ENCODE data around the gene MRPL1. TPM values are rescaled to one million over a fixed set of nuclear protein-coding genes. Genes with fewer than 3 reads are reported as not detected.

MRPL1 gene
- total RNA-seq, 1 experiment from 2014 or later, result 25.7 TPM

GRCh38 chr4:77817304-77818072 is 45.1 kb upstream of the MRPL1 start (continued):
- TF ChIP-seq ZNF532 (CRISPR knock-in tag; IDR thresholded peaks at IDR 0.05; ENCODE audit: borderline replicate concordance) (no peak), EMX1 (CRISPR knock-in tag; IDR thresholded peaks at IDR 0.05) (no peak)

GRCh38 chr4:77818073-77818601 is 44.5 kb upstream of the MRPL1 start:
- peaks cover 14% of the 10 kb centered on the region for H3K4me1 Mint-ChIP-seq

GRCh38 chr4:77818602-77819403 is 43.8 kb upstream of the MRPL1 start, which contains the start of gene CNOT6L:
CNOT6L (minus strand) TSS chr4:77819368; CDS start chr4:77819308, 60 bp downstream.
- CTCF ChIA-PET, result interaction anchor here (0.6 to 2.0 kb wide), 6 partner anchors 20 to 386 kb away, joined by 3 to 7 read pairs (median 3); partner anchors contain the start of gene MRPL1

More at GRCh38 chr4:77818073-77818601, 44.5 kb upstream of the MRPL1 start:
- no peaks in the 10 kb centered on the region for H3K9me3 Mint-ChIP-seq
- DNase-seq (ENCODE audit: low spot score), result peak; percentile 53
- H3K36me3 Mint-ChIP-seq, result no peaks in the 10 kb centered on the region
- peak; percentile 50 for ATAC-seq
- no peak for TF ChIP-seq CBFB (CRISPR knock-in tag; IDR thresholded peaks at IDR 0.05; ENCODE audit: low read depth)
- no peak for TF ChIP-seq ZNF317 (CRISPR knock-in tag; IDR thresholded peaks at IDR 0.05; ENCODE audit: borderline replicate concordance, low read depth)
- TF ChIP-seq IRF2 (CRISPR knock-in tag; IDR thresholded peaks at IDR 0.05; ENCODE audit: borderline replicate concordance, low read depth), result no peak
- no peak for TF ChIP-seq ETV6 (CRISPR knock-in tag; IDR thresholded peaks at IDR 0.05)
- H3K27ac Mint-ChIP-seq, result peak overlapping the region; percentile 91
- ChIA-PET CTCF (interaction anchor here (0.6 to 1.3 kb wide), 10 partner anchors 12 to 959 kb away, joined by 3 to 7 read pairs (median 3); partner anchors contain the start of gene MRPL1), POLR2A (interaction anchor here (0.8 kb wide), 1 partner anchor 44 kb away, joined by 3 read pairs; the partner anchor contains the start of gene MRPL1)
- H3K4me3 Mint-ChIP-seq, result peak overlapping the region; percentile 86
- H3K27me3 Mint-ChIP-seq (ENCODE audit: low read depth), result peaks cover 7% of the 10 kb centered on the region

GRCh38 chr4:77819404-77819842 is 43.2 kb upstream of the MRPL1 start:
- ChIA-PET CTCF (interaction anchor here (0.6 to 2.0 kb wide), 2 partner anchors 43 to 58 kb away, joined by 3 to 4 read pairs; partner anchors contain the start of gene MRPL1), POLR2A (interaction anchor here (1.7 kb wide), 1 partner anchor 43 kb away, joined by 15 read pairs; the partner anchor contains the start of gene MRPL1)
- ATAC-seq (peak; percentile 12), DNase-seq (ENCODE audit: low spot score) (peak; percentile 48)
- no peaks in the 10 kb centered on the region for H3K9me3 Mint-ChIP-seq
- H3K27me3 Mint-ChIP-seq (ENCODE audit: low read depth), result peaks cover 7% of the 10 kb centered on the region
- peaks cover 14% of the 10 kb centered on the region for H3K4me1 Mint-ChIP-seq
- no peaks in the 10 kb centered on the region for H3K36me3 Mint-ChIP-seq
- peak overlapping the region; percentile 73; the same call in 1 of the 2 replicates for H3K27ac Mint-ChIP-seq
- TF ChIP-seq ZMAT4 (CRISPR knock-in tag; IDR thresholded peaks at IDR 0.05) (no peak), HMGA2 (CRISPR knock-in tag; IDR thresholded peaks at IDR 0.05) (no peak), PREB (CRISPR knock-in tag; IDR thresholded peaks at IDR 0.05; ENCODE audit: borderline replicate concordance) (no peak), ZNF219 (CRISPR knock-in tag; IDR thresholded peaks at IDR 0.05; ENCODE audit: borderline replicate concordance) (no peak)
- peak overlapping the region; percentile 98 for H3K4me3 Mint-ChIP-seq

More at GRCh38 chr4:77818602-77819403, 43.8 kb upstream of the MRPL1 start, which contains the start of gene CNOT6L:
- ATAC-seq (peak; percentile 13), DNase-seq (ENCODE audit: low spot score) (peak; percentile 63)
- POLR2A ChIA-PET, result no interaction called here
- H3K27me3 Mint-ChIP-seq (ENCODE audit: low read depth), result peaks cover 7% of the 10 kb centered on the region
- peaks cover 14% of the 10 kb centered on the region for H3K4me1 Mint-ChIP-seq
- H3K27ac Mint-ChIP-seq, result peak within 1 kb of the TSS; percentile 91
- no peak for TF ChIP-seq NR3C1 (CRISPR knock-in tag; conservative IDR thresholded peaks at IDR 0.05; ENCODE audit: low read depth)
- TF ChIP-seq SMAD3 (CRISPR knock-in tag; IDR thresholded peaks at IDR 0.05; ENCODE audit: borderline replicate concordance), result 0 out of 2 replicates have a peak, but pooled peaks have one; percentile 21
- no peak for TF ChIP-seq ATF3 (CRISPR knock-in tag; conservative IDR thresholded peaks at IDR 0.05)
- TF ChIP-seq KAT7 (CRISPR knock-in tag; IDR thresholded peaks at IDR 0.05; ENCODE audit: borderline replicate concordance), result peak; percentile 68; the same call in 1 of the 2 replicates
- H3K36me3 Mint-ChIP-seq, result no peaks in the 10 kb centered on the region
- peak within 1 kb of the TSS; percentile 98 for H3K4me3 Mint-ChIP-seq
- no peaks in the 10 kb centered on the region for H3K9me3 Mint-ChIP-seq
